H7 (cell line): Measurements from ENCODE around the gene MED20. TPM values are rescaled to one million over a fixed set of nuclear protein-coding genes. Genes with fewer than 3 reads are reported as not detected.

Source experiments
- DNase-seq: peaks from one replicate; pipeline ENCODE4 v3.0.0; 2012
- H3K27me3 ChIP-seq: 2 replicates; pipeline ENCODE4 v1.6.0; 2011; ENCODE audit warnings: mild to moderate bottlenecking, low read length; ENCODE audit not compliant: control insufficient read depth, insufficient read depth
- H3K36me3 ChIP-seq: replicated peaks from 2 replicates; pipeline ENCODE4 v1.5.1; 2011; ENCODE audit warnings: low read length; ENCODE audit not compliant: control insufficient read depth, insufficient read depth
- H3K4me3 ChIP-seq: 2 replicates; pipeline ENCODE4 v1.5.1; 2011; ENCODE audit warnings: low read depth, mild to moderate bottlenecking, control low read depth, low read length, moderate library complexity; ENCODE audit not compliant: insufficient read depth
- total RNA-seq: library from RNA; depleted of rRNA; stranded (reverse); fragments of >200 nt; shearing (Covaris generic); gene quantifications from 2 replicates; pipeline ENCODE4 v1.2.3, GENCODE V29; 2014; rRNA removed

The MED20 gene
- total RNA-seq, 1 experiment from 2014 or later, result 52.5 TPM

GRCh38 chr6:41874741-41875140 lies 46.2 kb downstream of the MED20 start:
- H3K4me3 ChIP-seq, result no peak overlapping the region
- DNase-seq, result no peak
- H3K27me3 ChIP-seq, result no peaks in the 10 kb centered on the region
- no peaks in the 10 kb centered on the region for H3K36me3 ChIP-seq

DNA sequence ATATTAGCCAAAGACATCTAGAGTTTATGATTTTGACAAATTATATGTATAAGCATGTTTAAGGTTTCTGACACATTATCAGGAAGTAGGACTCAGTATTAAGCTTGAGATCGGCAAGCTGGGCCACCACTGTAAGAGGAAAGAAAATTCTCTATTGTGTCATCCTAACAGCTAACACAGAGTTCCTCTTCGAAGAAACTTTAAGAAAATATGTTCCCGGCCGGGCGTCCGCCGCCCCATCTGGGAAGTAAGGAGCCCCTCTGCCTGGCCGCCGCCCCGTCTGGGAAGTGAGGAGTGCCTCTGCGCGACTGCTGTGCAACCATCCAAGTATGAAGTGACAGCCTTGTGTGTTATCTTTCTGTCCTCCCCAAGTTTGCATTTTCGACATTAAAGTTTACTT lies 48.8 kb downstream of the MED20 start:
- no peak overlapping the region for H3K4me3 ChIP-seq
- DNase-seq, result no peak
- H3K36me3 ChIP-seq, result no peaks in the 10 kb centered on the region
- no peaks in the 10 kb centered on the region for H3K27me3 ChIP-seq

DNA sequence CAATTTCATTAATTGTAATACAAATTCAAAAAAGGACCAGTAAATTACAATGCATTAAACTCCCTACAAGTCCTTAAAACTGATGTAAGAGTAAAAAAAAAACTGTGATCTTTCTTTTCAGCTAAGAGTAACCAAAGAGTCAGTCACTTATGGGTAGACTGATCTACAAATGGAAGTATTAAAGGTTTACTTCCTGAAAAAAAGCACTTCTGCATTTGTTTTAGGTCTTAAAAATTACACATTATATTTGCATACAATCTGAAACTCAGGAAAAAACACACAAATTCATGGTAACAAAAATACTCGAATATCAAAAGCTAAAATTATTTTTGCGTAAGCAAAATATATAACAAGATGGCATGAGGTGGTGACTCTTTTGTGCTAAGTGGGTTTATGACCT lies 49.2 kb downstream of the MED20 start:
- Histone ChIP-seq H3K36me3 (no peaks in the 10 kb centered on the region), H3K27me3 (no peaks in the 10 kb centered on the region), H3K4me3 (no peak overlapping the region)

DNA sequence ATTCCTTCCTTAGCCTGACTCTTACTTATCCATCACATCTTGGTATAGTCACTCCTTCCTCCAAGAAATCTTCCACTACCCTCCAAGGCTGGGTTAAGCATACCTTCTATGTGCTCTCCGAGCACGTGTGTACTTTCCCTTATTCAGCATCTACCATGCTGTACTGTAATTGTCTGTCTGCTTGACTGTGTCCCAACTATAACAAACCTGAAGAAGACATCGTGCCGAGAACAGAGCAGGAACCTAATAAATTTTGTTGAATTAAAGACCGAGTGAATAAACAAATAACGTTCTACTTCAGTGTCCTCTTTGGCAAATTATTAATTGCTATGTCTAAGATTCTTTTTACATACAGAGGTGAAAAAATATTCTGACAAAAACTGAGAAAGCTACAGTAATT lies 61.6 kb downstream of the MED20 start:
- DNase-seq, result no peak
- Histone ChIP-seq H3K4me3 (no peak overlapping the region), H3K27me3 (no peaks in the 10 kb centered on the region), H3K36me3 (no peaks in the 10 kb centered on the region)

More for the DNA sequence above, 49.2 kb downstream of the MED20 start:
- no peak for DNase-seq

GRCh38 chr6:41858703-41859102 lies 62.2 kb downstream of the MED20 start:
- H3K27me3 ChIP-seq, result no peaks in the 10 kb centered on the region
- DNase-seq, result no peak
- no peak overlapping the region for H3K4me3 ChIP-seq
- no peaks in the 10 kb centered on the region for H3K36me3 ChIP-seq

Other genes starting within 250 kb of the MED20 start
- 1.4 and 1.6 TPM in 2 replicates for gene TFEB, start 185.5 kb downstream of the MED20 start, total RNA-seq
- gene PGC, start 173.7 kb downstream of the MED20 start, total RNA-seq, result not detected in 2 replicates
- 2.2 and 4.2 TPM in 2 replicates for gene FRS3, start 141.2 kb downstream of the MED20 start, total RNA-seq
- gene PRICKLE4, start 140.4 kb downstream of the MED20 start, total RNA-seq, result not detected in 2 replicates
- 81.3 and 84.2 TPM in 2 replicates for gene TOMM6, start 133.4 kb downstream of the MED20 start, total RNA-seq
- gene USP49, start 25.8 kb downstream of the MED20 start, total RNA-seq, result 2.9 and 3.5 TPM in 2 replicates
- gene BYSL, start 360 bp upstream of the MED20 start, total RNA-seq, result 34.6 and 43.2 TPM in 2 replicates
- 27.7 and 36.4 TPM in 2 replicates for gene CCND3, start 20.7 kb upstream of the MED20 start, total RNA-seq
- 8.7 and 13.9 TPM in 2 replicates for gene TAF8, start 129.4 kb upstream of the MED20 start, total RNA-seq
- gene C6orf132, start 221.5 kb upstream of the MED20 start, total RNA-seq, result 4.7 and 11.3 TPM in 2 replicates